ENCODE measurements around the gene TMCC3. TPM values are rescaled to one million over a fixed set of nuclear protein-coding genes. Genes with fewer than 3 reads are reported as not detected.
A peak's percentile ranks its signal among the peaks of the same experiment; 100 is the strongest.

Gene TMCC3, protein sequence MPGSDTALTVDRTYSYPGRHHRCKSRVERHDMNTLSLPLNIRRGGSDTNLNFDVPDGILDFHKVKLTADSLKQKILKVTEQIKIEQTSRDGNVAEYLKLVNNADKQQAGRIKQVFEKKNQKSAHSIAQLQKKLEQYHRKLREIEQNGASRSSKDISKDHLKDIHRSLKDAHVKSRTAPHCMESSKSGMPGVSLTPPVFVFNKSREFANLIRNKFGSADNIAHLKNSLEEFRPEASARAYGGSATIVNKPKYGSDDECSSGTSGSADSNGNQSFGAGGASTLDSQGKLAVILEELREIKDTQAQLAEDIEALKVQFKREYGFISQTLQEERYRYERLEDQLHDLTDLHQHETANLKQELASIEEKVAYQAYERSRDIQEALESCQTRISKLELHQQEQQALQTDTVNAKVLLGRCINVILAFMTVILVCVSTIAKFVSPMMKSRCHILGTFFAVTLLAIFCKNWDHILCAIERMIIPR
- total RNA-seq: 10 to 100 TPM; 12.4 to 47.3 (median 32.7) TPM

DNA sequence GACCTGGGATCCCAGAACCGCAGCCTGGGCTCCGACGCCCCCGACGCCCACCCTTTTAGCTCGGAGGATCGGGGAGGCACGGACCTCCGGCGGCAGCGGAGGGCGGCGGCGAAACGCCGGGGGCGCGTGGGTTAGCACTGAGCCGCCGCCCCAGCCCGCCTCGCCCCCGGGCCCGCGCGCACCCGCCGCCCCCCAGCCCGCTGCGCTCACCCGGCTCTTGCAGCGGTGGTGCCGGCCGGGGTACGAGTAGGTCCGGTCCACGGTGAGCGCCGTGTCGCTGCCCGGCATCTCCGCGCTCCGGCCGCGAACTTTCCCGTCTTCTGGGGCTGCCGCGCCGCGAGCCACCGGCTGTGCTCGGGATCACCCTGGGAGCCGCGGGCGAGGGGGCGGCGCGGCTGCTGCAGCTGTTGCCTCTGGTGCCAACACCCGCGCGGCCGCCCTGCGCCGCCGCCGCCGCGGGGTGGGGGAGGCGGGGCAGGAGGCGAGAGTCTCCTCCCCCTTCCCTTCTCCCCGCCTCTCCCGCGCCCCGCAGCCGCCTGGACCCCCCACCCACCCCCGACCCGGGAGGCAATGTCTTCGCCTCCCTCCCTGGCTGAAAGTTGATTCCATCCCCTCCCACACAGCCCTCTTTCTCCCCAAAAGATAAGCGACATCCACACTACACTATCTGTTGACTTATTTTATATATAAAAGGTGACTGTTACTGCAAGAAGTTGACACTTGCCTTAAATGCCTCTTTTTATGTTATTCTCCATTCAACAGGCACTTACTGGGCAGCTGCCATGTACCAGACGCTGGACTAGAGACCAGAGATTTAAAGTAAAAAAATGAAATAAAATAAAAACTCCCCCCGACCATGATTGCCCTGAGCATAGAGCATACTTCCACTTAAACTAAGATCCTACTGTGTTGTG, at the start of gene TMCC3:
TMCC3 (minus strand) TSS at position 415 of the 914 bp plus-strand sequence; CDS start at position 288, 127 bp downstream.
- intact Hi-C loops (cut with DNase I; ENCODE audit: low total_unique reads): loop anchor here (5.0 kb wide), 1 partner anchor 57 kb away; no protein-coding TSS in a partner anchor
- Histone ChIP-seq H3K4me3 (peak within 1 kb of the TSS; percentile 36 to 92), H3K27me3 (no peaks in the 10 kb centered on the region), H3K27ac (peak within 1 kb of the TSS; percentile 77 to 81), H3K4me1 (no peaks in the 10 kb centered on the region), H3K36me3 (no peaks in the 10 kb centered on the region), H3K9me3 (no peaks in the 10 kb centered on the region)
- TF ChIP-seq, protein P1, sequence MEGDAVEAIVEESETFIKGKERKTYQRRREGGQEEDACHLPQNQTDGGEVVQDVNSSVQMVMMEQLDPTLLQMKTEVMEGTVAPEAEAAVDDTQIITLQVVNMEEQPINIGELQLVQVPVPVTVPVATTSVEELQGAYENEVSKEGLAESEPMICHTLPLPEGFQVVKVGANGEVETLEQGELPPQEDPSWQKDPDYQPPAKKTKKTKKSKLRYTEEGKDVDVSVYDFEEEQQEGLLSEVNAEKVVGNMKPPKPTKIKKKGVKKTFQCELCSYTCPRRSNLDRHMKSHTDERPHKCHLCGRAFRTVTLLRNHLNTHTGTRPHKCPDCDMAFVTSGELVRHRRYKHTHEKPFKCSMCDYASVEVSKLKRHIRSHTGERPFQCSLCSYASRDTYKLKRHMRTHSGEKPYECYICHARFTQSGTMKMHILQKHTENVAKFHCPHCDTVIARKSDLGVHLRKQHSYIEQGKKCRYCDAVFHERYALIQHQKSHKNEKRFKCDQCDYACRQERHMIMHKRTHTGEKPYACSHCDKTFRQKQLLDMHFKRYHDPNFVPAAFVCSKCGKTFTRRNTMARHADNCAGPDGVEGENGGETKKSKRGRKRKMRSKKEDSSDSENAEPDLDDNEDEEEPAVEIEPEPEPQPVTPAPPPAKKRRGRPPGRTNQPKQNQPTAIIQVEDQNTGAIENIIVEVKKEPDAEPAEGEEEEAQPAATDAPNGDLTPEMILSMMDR (IDR thresholded peaks at IDR 0.05): no peak
- TF ChIP-seq POLR2A (IDR thresholded peaks at IDR 0.05): peak; percentile 69 to 77
- DNase-seq: peak; percentile 21 to 41

DNA sequence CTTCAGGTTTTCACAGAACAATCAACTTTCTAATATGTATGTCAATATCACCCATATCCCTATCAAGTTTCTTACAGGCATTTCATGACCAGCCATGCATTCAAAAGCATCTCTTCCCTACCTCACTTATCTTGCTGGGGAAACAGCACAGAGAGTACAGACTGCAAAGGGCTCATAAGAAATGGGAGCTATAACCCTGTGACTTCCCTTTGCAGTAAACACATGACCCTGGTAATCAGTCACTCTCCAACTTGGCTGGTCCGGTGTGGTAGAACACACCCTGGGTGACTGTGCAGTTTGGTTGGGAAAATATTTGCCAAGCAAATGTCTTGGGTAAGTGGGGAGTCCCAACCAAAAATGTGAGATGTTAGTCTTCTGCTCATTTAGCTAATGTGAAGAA, 49.4 kb upstream of the TMCC3 start:
- intact Hi-C loops (cut with DNase I; ENCODE audit: low total_unique reads): no loop called here
- Histone ChIP-seq H3K9me3 (no peaks in the 10 kb centered on the region), H3K36me3 (no peaks in the 10 kb centered on the region), H3K27ac (no peak overlapping the region), H3K4me3 (no peak overlapping the region), H3K27me3 (no peaks in the 10 kb centered on the region), H3K4me1 (peaks cover 0 to 10% of the 10 kb centered on the region in 2 donors)
- no peak for TF ChIP-seq POLR2A (IDR thresholded peaks at IDR 0.05)
- TF ChIP-seq, protein P1 (IDR thresholded peaks at IDR 0.05): no peak
- no peak for DNase-seq

DNA sequence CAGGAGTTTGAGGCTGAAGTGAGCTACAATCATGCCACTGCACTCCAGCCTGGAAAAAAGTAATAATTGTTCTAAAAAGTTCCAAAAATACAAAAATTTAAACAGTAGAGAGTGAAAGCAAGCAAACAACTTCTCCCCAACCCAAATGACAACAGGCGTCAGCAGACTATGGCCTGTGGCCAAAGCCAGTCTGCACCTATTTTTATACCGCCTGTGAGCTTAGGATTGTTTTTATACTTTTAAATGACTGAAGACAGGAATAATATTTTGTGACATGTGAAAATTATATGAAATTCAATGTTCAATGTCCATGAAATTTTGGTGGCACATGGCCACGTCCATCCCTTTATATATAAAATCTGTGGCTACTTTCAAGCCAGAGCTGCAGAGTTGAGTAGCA, 48.2 kb upstream of the TMCC3 start:
- no peak overlapping the region for H3K27ac ChIP-seq
- no peak for DNase-seq

DNA sequence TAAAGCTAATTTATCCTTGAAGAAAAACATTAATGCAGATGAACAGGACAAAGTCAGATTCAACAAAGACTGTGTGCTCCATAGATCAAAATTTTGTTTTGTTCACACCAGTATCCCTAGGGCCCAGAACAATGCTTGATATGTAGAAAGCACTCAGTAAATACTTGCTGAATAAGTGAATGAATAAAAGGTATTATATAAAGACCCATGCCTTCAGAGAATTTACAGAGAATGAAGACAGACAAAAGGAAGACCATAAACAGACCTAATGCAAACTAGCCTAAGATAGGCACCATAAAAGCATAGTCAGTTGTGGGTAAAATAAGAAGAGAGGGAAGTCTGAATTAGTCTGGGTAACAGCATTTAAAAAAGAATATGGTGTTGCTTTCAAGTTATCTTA, 47.3 kb upstream of the TMCC3 start:
- Histone ChIP-seq H3K9me3 (no peaks in the 10 kb centered on the region), H3K4me3 (no peak overlapping the region), H3K27ac (no peak overlapping the region), H3K4me1 (no peaks in the 10 kb centered on the region), H3K36me3 (no peaks in the 10 kb centered on the region), H3K27me3 (no peaks in the 10 kb centered on the region)
- no peak for DNase-seq
- intact Hi-C loops (cut with DNase I; ENCODE audit: low total_unique reads): no loop called here
- TF ChIP-seq, protein P1 (IDR thresholded peaks at IDR 0.05): no peak
- TF ChIP-seq POLR2A (IDR thresholded peaks at IDR 0.05): no peak

More for the DNA sequence above, 48.2 kb upstream of the TMCC3 start:
- Histone ChIP-seq H3K4me1 (peaks cover 0 to under 1% of the 10 kb centered on the region in 2 donors), H3K9me3 (no peaks in the 10 kb centered on the region), H3K4me3 (no peak overlapping the region), H3K27me3 (no peaks in the 10 kb centered on the region), H3K36me3 (no peaks in the 10 kb centered on the region)
- intact Hi-C loops (cut with DNase I; ENCODE audit: low total_unique reads): no loop called here
- TF ChIP-seq POLR2A (IDR thresholded peaks at IDR 0.05): no peak
- TF ChIP-seq, protein P1 (IDR thresholded peaks at IDR 0.05): no peak

Measured in uterus (tissue), 4 donors.